ENCODE results near the gene STIM1. TPM values are rescaled to one million over a fixed set of nuclear protein-coding genes. Genes with fewer than 3 reads are reported as not detected.
"Not testable (repeated sequence)": the region's sequence is repeated elsewhere in the genome, so short reads cannot be mapped to it uniquely, and the experiment has no call there.

The STIM1 gene
- total RNA-seq, 1 donor from 2014 or later: 45.9 TPM

GRCh38 chr11:4006946-4007680 is 151.6 kb downstream of the STIM1 start:
- ATAC-seq (no peak), DNase-seq (ENCODE audit: low spot score) (no peak)

GRCh38 chr11:4008116-4008515 is 152.7 kb downstream of the STIM1 start:
- DNase-seq (ENCODE audit: low spot score): no peak
- no peak for ATAC-seq

- ATAC-seq; DNase-seq (ENCODE audit: low spot score): not testable (repeated sequence)
Observed at GRCh38 chr11:4016602-4017001, 161.1 kb downstream of the STIM1 start.

DNA sequence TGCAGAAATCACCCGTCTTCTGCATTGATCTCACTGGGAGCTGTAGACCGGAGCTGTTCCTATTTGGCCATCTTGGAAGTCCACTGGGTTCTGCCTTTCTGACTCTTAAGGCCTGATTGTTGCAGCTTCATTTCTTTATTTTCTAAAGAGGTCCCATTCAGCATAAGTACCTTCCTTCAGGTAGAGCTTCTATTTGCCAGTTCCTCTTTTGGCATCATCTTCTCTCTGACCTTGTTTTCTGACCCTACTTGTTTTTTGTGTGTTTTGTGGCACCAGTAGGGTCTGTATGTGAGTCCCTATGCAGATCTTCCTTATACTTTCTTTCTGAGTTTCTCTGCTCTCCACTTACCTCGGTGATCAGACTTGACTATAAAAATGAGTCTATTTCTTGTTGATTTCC is 161.7 kb downstream of the STIM1 start:
- no peak for ATAC-seq
- DNase-seq (ENCODE audit: low spot score): no peak

DNA sequence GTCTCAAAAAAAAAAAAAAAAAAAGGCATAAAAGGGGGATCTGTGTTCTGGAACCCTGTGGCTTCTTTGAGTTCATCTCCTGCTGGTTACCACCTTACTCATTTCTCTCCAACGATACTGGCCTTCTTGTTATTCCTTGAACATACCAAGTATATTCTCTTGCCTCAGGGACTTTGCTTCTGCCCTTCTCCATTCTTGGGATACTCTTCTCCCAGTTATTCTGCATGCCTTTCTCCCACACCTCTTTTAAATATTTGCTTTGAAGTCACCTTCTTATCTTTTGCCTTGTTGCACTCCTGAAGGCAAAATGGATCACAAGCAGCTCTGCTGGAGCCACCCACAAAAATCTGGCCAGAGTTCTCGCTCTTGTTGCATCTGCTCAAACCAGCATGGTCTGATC is 163.2 kb downstream of the STIM1 start:
- DNase-seq (ENCODE audit: low spot score) (no peak), ATAC-seq (no peak)

- DNase-seq (ENCODE audit: low spot score) (no peak), ATAC-seq (no peak)
Observed at GRCh38 chr11:4019891-4020290, 164.4 kb downstream of the STIM1 start.

GRCh38 chr11:4022669-4023068 is 167.2 kb downstream of the STIM1 start:
- ATAC-seq: no peak
- DNase-seq (ENCODE audit: low spot score): no peak

DNA sequence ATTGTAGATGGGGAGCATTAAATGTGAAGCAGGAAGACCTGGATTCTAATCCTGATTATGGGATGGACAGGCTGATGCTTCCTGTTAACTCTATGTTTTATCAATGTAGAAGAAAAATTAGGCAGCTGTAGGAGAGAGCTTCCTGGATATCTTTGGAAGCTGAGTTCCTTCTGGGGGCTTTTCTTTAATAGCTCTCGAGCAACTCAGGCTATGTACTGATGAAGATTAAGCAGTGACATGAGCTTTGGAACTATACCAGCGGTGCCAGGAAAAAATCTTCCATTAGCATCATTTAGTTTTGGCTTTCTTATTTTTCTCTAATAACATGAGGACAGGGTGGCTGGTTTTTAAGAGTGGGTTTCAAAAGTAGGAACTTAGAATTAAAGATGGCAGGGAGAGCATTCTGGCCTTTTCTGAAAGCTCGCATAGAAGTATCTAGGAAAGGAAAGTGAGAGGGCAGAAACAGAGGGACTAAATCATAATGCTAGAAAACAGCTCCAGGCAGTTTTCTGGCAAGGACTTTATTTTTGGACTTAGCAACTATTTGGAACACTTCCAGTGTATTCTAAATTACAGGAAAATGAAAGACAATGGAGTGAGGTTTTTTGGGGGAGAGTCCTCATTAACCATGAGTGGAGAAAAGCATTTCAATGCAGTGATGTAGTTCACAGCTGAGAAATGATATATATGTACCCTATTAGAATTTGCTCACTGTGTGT is 169.9 kb downstream of the STIM1 start:
- peak; percentile 14 for ATAC-seq
- DNase-seq (ENCODE audit: low spot score): no peak

DNA sequence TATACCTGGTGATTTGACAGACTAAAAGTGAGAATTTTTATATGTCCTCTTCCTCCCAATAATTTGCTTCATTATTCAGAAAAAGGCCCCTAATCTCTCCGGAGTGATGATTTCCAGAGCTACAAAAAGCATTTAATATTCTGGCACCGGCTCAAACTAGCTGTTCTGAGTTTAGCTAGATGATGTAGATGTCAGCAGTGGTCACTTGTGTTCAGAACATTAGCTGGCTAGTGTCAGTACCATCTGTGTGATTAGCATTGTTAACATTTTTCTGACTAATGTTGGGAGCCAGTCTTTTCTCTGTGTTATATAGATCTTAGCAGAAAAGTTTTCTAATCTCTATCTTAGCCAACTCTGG is 170.5 kb downstream of the STIM1 start:
- DNase-seq (ENCODE audit: low spot score): no peak
- peak; percentile 11 for ATAC-seq

DNA sequence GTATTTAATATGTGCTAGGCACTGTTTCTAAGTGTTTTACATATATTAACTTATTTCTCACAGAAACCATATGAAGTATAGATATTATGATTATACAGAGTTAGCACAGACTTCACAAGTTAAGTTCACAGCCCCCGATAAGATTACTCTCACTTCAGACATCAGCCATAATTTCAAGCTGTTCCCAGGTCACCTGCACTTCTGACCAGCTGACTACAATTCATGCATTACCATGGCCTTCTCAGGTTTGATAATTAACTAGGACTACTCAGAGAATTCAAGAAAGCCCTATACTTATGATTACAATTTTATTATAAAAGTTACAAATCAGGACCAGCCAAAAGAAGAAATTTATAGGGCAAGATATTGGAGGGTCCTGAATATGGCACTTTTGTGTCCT is 170.9 kb downstream of the STIM1 start:
- ATAC-seq (no peak), DNase-seq (ENCODE audit: low spot score) (no peak)

DNA sequence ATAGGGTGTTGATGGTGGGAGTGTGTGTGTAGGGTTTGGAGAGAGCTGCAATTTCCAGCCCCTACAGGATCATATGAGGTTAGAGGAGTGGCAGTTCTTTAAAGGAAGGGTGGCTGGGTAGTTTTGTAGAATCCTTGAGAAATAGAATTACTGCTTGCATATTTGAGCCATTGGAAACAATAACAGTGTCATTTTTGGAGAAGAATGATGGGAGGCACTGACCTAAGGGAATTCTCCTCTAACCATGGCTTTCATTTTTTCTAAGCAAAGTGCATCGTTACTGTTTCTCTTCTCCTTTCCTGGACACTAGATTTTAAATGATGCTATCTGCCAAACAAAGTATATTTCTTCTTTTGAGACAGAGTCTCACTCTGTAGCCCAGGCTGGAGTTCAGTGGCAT is 172.3 kb downstream of the STIM1 start:
- ATAC-seq (no peak), DNase-seq (ENCODE audit: low spot score) (no peak)

- DNase-seq (ENCODE audit: low spot score) (no peak), ATAC-seq (peak; percentile 91)
Observed at GRCh38 chr11:4030197-4030596, 174.7 kb downstream of the STIM1 start.

DNA sequence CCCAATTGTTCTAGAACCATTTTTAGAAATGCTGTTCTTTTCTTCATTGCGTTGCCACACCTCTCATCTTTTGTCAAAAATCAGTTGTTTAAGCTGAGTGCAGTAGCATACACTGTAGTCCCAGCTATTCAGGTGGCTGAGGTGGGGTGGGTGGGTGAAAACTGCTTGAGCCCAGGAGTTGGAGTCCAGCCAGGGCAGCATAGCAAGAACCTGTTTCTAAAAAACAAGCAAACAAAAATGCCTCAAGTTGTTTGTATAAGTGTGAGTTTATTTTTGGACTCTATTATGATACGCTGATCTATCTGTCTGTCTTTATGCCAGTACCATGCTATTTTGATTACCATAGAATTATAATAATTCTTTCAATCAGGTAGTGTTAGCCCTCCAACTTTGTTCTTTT is 176.6 kb downstream of the STIM1 start:
- ATAC-seq: no peak
- DNase-seq (ENCODE audit: low spot score): no peak

- no peak for DNase-seq (ENCODE audit: low spot score)
- ATAC-seq: no peak
Observed at GRCh38 chr11:4035985-4036384, 180.5 kb downstream of the STIM1 start.

DNA sequence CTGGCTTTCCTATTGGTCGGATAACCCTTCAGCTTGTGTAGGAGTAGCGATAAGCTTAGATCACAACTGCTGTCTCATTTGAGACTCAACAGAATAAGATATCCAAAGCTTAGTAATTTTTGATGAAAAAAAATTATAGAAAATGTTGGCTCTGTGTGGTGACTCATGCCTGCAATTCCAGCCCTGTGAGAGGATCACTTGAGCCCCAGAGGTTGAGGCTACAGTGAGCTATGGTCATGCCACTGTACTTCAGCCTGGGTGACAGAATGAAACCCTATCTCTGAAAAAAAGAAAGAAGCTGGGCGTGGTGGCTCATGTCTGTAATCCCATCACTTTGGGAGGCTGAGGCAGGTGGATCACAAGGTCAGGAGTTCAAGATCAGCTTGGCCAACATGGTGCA is 183.5 kb downstream of the STIM1 start:
- DNase-seq (ENCODE audit: low spot score) (no peak), ATAC-seq (no peak)

GRCh38 chr11:4040461-4040860 is 185.0 kb downstream of the STIM1 start:
- DNase-seq (ENCODE audit: low spot score) (no peak), ATAC-seq (no peak)

DNA sequence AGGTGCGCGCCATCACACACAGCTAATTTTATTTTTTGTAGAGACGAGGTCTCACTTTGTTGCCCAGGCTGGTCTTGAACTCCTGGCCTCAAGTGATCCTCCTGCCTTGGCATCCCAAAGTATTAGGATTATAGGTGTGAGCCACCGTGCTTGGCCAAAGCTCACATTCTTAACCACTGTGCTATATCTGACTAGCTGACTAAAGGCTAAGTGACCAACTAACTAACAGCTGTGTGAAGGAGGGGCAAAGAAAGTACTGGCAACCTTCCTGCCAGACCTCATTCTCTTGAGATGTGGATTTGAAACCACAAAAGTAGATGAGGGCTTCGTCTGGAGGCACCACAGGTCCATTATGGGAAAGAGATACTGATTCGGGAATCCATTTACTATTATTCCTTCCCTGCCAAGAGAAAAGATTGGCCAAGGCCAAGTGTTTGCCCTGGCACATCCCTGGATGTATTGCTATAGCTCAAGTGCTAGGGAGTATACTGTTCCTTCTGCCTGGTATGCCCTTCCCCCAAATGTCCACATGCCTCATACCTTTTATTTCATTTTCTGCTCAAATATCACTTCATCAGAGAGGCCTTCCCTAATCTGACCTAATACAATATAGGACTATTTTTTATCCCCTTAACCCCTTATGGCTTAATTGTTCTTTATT is 186.4 kb downstream of the STIM1 start:
- ATAC-seq: no peak
- no peak for DNase-seq (ENCODE audit: low spot score)

DNA sequence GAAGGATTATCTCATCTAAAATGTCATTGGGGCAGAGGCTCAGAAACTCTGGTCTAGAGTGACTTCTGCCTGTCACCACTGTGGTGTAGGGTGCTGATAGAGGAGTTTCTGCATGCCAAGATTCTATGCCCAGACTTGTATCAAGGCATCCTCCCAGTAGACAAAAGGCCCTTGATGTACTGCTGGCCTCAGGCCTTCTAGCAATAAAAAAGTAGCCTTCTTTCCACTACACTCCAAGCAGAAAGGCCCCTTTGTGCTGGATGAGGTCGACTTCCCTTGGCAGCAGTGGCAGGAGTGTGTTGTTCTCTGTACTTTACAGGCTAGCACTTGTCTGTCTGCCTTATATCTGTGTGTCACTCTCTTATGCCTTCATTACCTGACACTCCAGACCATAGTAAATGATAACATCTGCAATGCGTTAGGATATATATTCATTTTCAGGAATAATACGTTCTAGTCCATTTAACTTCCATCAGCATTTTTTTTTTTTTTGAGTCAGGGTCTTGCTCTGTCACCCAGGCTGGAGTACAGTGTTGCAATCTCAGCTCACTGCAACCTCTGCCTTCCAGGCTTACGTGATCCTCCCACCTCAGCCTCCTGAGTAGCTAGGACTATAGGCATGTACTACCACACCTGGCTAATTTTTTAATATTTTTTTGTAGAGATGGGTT is 189.6 kb downstream of the STIM1 start:
- ATAC-seq (no peak), DNase-seq (ENCODE audit: low spot score) (no peak)

- no peak for DNase-seq (ENCODE audit: low spot score)
- ATAC-seq: no peak
Observed at GRCh38 chr11:4048340-4048739, 192.9 kb downstream of the STIM1 start.

DNA sequence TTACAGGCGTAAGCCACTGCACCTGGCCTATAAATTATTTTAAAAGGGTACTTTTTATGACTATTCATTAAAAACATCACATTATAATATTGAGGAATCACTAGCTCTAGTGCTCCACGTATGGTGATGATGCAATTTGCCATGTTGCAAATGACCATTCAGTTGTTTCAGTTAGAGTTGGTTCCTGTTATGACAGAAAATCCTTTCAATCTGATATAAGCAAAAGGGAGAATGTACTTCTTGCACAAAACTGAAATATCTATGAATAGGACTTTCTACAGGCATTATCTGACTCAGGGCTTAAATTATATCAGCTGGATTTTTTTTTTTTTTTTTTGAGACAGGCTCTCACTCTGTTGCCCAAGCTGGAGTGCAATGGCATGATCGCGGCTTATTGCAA is 193.5 kb downstream of the STIM1 start:
- DNase-seq (ENCODE audit: low spot score) (no peak), ATAC-seq (no peak)

GRCh38 chr11:4050138-4050537 is 194.7 kb downstream of the STIM1 start:
- ATAC-seq (no peak), DNase-seq (ENCODE audit: low spot score) (no peak)

GRCh38 chr11:4053200-4053599 is 197.7 kb downstream of the STIM1 start:
- not testable (repeated sequence) for DNase-seq (ENCODE audit: low spot score); ATAC-seq

Measured in left lobe of liver (tissue), 2 donors.